CD4-positive, alpha-beta T cell treated with Interleukin-17A for 4 hours (primary cell): ENCODE results near the gene MMS19.
A peak's percentile ranks its signal among the peaks of the same experiment; 100 is the strongest.

Source experiments
- DNase-seq: peaks from one replicate; pipeline ENCODE4 v3.0.0-alpha.2; 2020; ENCODE audit warnings: mixed read lengths

Gene MMS19

GRCh38 chr10:97412891-97413304 lies 85.3 kb downstream of the MMS19 start:
- peak; percentile 20 for DNase-seq

- no peak for DNase-seq
Observed at GRCh38 chr10:97411406-97411805, 86.8 kb downstream of the MMS19 start.

- DNase-seq = no peak
Observed at GRCh38 chr10:97408496-97408992, 89.7 kb downstream of the MMS19 start.
